COR-L47 (cell line): ENCODE measurements around the gene TCP10L.
"Not testable (repeated sequence)": the region's sequence is repeated elsewhere in the genome, so short reads cannot be mapped to it uniquely, and the experiment has no call there.

Source experiments
- DNase-seq: peaks from one replicate; lab custom pipeline; 2025; lab: John Stamatoyannopoulos, UW

The TCP10L gene

GRCh38 chr21:32554832-32555638, 30.3 kb downstream of the TCP10L start:
- DNase-seq: no peak

- DNase-seq: no peak
Observed at GRCh38 chr21:32549886-32550285, 35.4 kb downstream of the TCP10L start.

GRCh38 chr21:32549440-32549839, 35.9 kb downstream of the TCP10L start:
- DNase-seq: no peak

- no peak for DNase-seq
Observed at GRCh38 chr21:32548978-32549377, 36.3 kb downstream of the TCP10L start.

- DNase-seq: no peak
Observed at GRCh38 chr21:32547018-32547417, 38.3 kb downstream of the TCP10L start.

GRCh38 chr21:32545948-32546441, 39.3 kb downstream of the TCP10L start:
- DNase-seq: no peak

GRCh38 chr21:32544697-32545096, 40.6 kb downstream of the TCP10L start:
- DNase-seq: no peak

- no peak for DNase-seq
Observed at GRCh38 chr21:32543975-32544374, 41.3 kb downstream of the TCP10L start.

- not testable (repeated sequence) for DNase-seq
Observed at GRCh38 chr21:32543056-32543455, 42.3 kb downstream of the TCP10L start.

GRCh38 chr21:32539378-32539777, 45.9 kb downstream of the TCP10L start:
- no peak for DNase-seq

GRCh38 chr21:32538147-32538792, 47.1 kb downstream of the TCP10L start:
- no peak for DNase-seq

- no peak for DNase-seq
Observed at GRCh38 chr21:32537569-32537881, 47.8 kb downstream of the TCP10L start.

- no peak for DNase-seq
Observed at GRCh38 chr21:32535612-32536011, 49.7 kb downstream of the TCP10L start.

GRCh38 chr21:32534113-32534512, 51.2 kb downstream of the TCP10L start:
- DNase-seq: no peak

GRCh38 chr21:32533611-32534010, 51.7 kb downstream of the TCP10L start:
- no peak for DNase-seq

- DNase-seq: no peak
Observed at GRCh38 chr21:32533053-32533452, 52.3 kb downstream of the TCP10L start.

GRCh38 chr21:32532636-32533035, 52.7 kb downstream of the TCP10L start:
- no peak for DNase-seq

- DNase-seq: not testable (repeated sequence)
Observed at GRCh38 chr21:32531561-32531960, 53.8 kb downstream of the TCP10L start.

GRCh38 chr21:32530809-32531208, 54.5 kb downstream of the TCP10L start:
- DNase-seq: not testable (repeated sequence)

- no peak for DNase-seq
Observed at GRCh38 chr21:32529679-32530078, 55.6 kb downstream of the TCP10L start.

GRCh38 chr21:32525282-32525681, 60.0 kb downstream of the TCP10L start:
- DNase-seq: no peak

- no peak for DNase-seq
Observed at GRCh38 chr21:32523988-32524719, 61.2 kb downstream of the TCP10L start.
